HepG2 (cell line): ENCODE measurements around the gene PDK2. TPM values are rescaled to one million over a fixed set of nuclear protein-coding genes. Genes with fewer than 3 reads are reported as not detected.

Source experiments
- ARID5B ChIP-seq: IDR thresholded peaks from 2 replicates; pipeline ENCODE4 v1.4.0; 2020; ENCODE audit warnings: mild to moderate bottlenecking, missing genetic modification reagents
- HNF4A ChIP-seq: sonication (generic); formaldehyde crosslinking; IDR thresholded peaks from 2 replicates; pipeline ENCODE4 v1.4.0; 2020; ENCODE audit warnings: missing genetic modification reagents
- HNRNPLL ChIP-seq: fragments of 200-400 bp; formaldehyde crosslinking; IDR thresholded peaks from 2 replicates; pipeline ENCODE4 v1.6.1; 2017; ENCODE audit warnings: mild to moderate bottlenecking, low read depth, low read length; ENCODE audit not compliant: poor library complexity, severe bottlenecking
- KAT8 ChIP-seq: IDR thresholded peaks from 2 replicates; pipeline ENCODE4 v1.6.1; 2016; ENCODE audit warnings: missing genetic modification reagents, missing compliant biosample characterization
- KDM5A ChIP-seq: fragments of 200-600 bp; sonication (generic); IDR thresholded peaks from 2 replicates; pipeline ENCODE4 v1.7.0; 2018; ENCODE audit warnings: antibody characterized with exemption, mild to moderate bottlenecking, low read length, borderline replicate concordance
- KDM5B ChIP-seq: sonication (generic); formaldehyde crosslinking; IDR thresholded peaks from 2 replicates; pipeline ENCODE4 v1.4.0; 2020; ENCODE audit warnings: missing genetic modification reagents, mild to moderate bottlenecking, borderline replicate concordance
- NCOA2 ChIP-seq: sonication (generic); formaldehyde crosslinking; IDR thresholded peaks from 2 replicates; pipeline ENCODE4 v1.8.0; 2022; ENCODE audit warnings: inconsistent platforms
- NFAT5 ChIP-seq: sonication (generic); formaldehyde crosslinking; IDR thresholded peaks from 2 replicates; pipeline ENCODE4 v1.4.0; 2020; ENCODE audit warnings: missing genetic modification reagents
- PRDM10 ChIP-seq: sonication (generic); formaldehyde crosslinking; IDR thresholded peaks from 2 replicates; pipeline ENCODE4 v1.4.0; 2020; ENCODE audit warnings: low read depth, missing genetic modification reagents
- PRPF4 ChIP-seq: fragments of 200-400 bp; formaldehyde crosslinking; IDR thresholded peaks from 2 replicates; pipeline ENCODE4 v1.6.1; 2016; ENCODE audit warnings: low read length, low read depth; ENCODE audit not compliant: poor library complexity, severe bottlenecking
- ZNF557 ChIP-seq: sonication (generic); formaldehyde crosslinking; IDR thresholded peaks from 2 replicates; pipeline ENCODE4 v1.4.0; 2020; ENCODE audit warnings: missing genetic modification reagents
- ZNF607 ChIP-seq: sonication (generic); formaldehyde crosslinking; IDR thresholded peaks from 2 replicates; pipeline ENCODE4 v1.5.1; 2020; ENCODE audit warnings: missing genetic modification reagents, mild to moderate bottlenecking, borderline replicate concordance
- ZNF747 ChIP-seq: sonication (generic); formaldehyde crosslinking; IDR thresholded peaks from 2 replicates; pipeline ENCODE4 v1.8.1; 2023; ENCODE audit warnings: missing genetic modification reagents, mild to moderate bottlenecking, borderline replicate concordance
- polyA plus RNA-seq, 8 experiments: library from polyadenylated mRNA; depleted of rRNA in 3 of 8; stranded (reverse) in 7 of 8; unstranded in 1 of 8; fragments of >200 nt; fragmentation: Illumina TruSeq in 4 of 8; extraction: Trizol in 4 of 8; gene quantifications; 2 replicates each; pipeline versions ENCODE4 v1.2.1 to v1.2.3, GENCODE V29; 2011 to 2016; ENCODE audit warnings: low read depth in 4 of 8, missing spikeins in 1 of 8, mixed read lengths in 1 of 8; ENCODE audit not compliant: insufficient read depth in 1 of 8
- total RNA-seq, 5 experiments: library from RNA; depleted of rRNA; stranded (reverse); fragments of >200 nt; fragmentation: Illumina TruSeq; extraction: Trizol; gene quantifications; 2 replicates each; pipeline ENCODE4 v1.2.3, GENCODE V29; 2016; ENCODE audit warnings: low read depth in 1 of 5

PDK2 gene
- total and polyA plus RNA-seq, 2 of the 13 experiments (the other 11 are each of a cell fraction or from before 2014, with no cell fraction given): 18.5 to 59.7 TPM

- TF ChIP-seq NFAT5 (CRISPR knock-in tag): no peak
- TF ChIP-seq HNRNPLL: peak; percentile 34
- peak; percentile 59 for TF ChIP-seq NCOA2 (CRISPR knock-in tag)
- TF ChIP-seq ZNF557 (CRISPR knock-in tag): no peak
- TF ChIP-seq PRPF4: no peak
- peak; percentile 84; the same call in 1 of the 2 replicates for TF ChIP-seq KDM5B (CRISPR knock-in tag)
- TF ChIP-seq HNF4A (CRISPR knock-in tag): peak; percentile 90
- peak; percentile 52 for TF ChIP-seq ARID5B (CRISPR knock-in tag)
- no peak for TF ChIP-seq PRDM10
- 0 out of 2 replicates have a peak, but pooled peaks have one; percentile 47 for TF ChIP-seq ZNF607 (CRISPR knock-in tag)
- TF ChIP-seq ZNF747: no peak; the same call in 1 of the 2 replicates
- peak; percentile 61; the same call in 1 of the 2 replicates for TF ChIP-seq KAT8 (CRISPR knock-in tag)
- no peak for TF ChIP-seq KDM5A
Measured at GRCh38 chr17:50102164-50102991, 7.2 kb downstream of the PDK2 start (continued).
